HG02973 (cell line): ENCODE results near the gene CD14.
"Not testable (repeated sequence)": the region's sequence is repeated elsewhere in the genome, so short reads cannot be mapped to it uniquely, and the experiment has no call there.

Experiments used
- ATAC-seq: cut with Tn5 transposase; IDR thresholded peaks from one replicate; pipeline ENCODE4 v1.9.1; 2021; ENCODE audit warnings: moderate library complexity; ENCODE audit not compliant: unreplicated experiment

CD14 gene

DNA sequence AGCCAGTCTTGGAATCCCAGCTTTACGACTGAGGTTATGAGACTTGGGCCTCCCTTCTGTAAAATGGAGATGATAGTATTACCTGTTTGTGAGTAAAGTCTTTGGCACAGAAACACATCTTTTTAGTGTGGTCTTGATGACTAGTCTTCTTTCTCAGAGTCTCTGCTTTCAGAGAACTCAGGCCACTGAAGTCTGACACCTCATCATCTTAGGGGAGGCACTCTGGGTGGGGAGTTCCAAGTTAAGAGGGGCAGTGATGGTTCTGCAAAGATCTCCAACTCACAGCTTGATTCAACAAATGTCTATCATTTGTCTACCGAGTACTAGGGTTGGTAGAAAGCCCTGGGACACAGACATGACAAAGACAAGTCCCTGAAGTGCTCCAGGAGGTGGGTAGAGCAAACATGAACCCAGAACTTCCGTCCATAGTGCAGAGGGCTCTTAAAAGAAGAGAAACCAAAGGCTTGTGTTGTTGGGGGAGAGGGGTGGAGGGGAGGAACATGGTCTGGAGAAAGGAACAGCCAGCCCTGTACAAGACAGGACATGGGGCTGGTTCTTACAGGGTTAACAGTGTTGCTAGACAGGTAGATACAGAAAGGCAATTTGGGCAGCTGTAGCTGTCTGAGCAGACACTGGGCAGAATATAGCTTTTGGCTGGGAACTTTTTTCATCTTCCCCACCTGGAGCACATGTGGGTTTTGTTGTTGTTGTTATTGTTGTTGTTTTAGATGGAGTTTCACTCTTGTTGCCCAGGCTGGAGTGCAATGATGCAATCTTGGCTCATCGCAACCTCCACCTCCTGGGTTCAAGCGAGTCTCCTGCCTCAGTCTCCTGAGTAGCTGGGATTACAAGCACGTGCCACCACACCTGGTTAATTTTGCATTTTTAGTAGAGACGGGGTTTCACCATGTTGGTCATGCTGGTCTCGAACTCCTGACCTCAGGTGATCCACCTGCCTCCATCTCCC is 2.6 kb upstream of the CD14 start:
- no peak for ATAC-seq

DNA sequence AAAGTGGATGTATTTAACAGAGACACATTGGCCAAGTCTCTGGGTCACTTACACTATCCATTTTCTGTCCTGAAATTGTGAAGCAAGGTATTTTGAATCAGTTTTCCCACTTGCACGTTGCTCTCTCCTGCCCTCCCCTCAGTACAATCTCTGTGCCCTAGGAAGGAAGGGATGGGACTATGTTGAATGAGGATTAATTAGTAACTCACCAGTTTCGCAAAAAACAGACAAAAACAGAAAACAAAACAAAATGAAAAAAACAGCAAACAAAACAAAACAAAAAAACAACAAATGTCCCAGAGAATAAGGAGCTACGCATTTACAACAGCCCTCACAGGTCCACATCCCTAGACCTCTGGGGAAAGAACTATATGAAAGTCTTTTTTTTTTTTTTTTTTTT is 1.1 kb upstream of the CD14 start:
- ATAC-seq = no peak

DNA sequence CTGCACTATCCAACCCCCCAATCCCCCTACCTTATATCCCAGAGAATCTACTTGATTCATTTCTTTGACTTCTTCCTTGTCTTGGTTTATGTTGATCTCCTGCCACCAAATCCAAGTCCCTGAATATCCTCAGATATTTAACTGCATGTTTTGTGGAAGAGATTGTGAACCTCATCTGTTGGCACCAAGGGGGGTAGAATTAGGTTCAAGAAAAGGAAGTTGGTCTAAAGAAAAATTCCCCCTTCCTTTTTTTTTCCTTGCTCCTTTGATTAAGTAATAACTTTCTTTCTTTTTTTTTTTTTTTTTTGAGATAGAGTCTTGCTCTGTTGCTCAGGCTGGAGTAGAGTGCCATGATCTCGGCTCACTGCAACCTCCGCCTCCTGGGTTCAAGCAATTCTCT is 526 bp upstream of the CD14 start:
- ATAC-seq = no peak

DNA sequence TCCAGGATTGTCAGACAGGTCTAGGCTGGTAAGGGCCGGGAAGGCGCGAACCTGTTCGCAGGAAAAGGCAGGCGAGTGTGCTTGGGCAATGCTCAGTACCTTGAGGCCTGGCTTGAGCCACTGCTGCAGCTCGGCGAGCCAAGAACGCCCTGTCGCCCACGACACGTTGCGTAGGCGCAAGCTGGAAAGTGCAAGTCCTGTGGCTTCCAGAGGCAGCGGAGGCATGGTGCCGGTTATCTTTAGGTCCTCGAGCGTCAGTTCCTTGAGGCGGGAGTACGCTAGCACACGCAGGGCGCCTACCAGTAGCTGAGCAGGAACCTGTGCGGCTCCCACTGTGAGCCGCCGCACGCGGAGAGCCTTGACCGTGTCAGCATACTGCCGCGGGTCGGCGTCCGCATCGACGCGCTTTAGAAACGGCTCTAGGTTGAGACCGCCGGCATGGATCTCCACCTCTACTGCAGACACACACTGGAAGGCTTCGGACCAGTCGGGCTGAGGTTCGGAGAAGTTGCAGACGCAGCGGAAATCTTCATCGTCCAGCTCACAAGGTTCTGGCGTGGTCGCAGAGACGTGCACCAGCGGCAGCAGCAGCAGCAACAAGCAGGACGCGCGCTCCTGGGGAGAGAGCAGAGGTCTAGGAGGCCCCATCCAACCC is 482 bp downstream of the CD14 start:
- peak; percentile 54 for ATAC-seq

DNA sequence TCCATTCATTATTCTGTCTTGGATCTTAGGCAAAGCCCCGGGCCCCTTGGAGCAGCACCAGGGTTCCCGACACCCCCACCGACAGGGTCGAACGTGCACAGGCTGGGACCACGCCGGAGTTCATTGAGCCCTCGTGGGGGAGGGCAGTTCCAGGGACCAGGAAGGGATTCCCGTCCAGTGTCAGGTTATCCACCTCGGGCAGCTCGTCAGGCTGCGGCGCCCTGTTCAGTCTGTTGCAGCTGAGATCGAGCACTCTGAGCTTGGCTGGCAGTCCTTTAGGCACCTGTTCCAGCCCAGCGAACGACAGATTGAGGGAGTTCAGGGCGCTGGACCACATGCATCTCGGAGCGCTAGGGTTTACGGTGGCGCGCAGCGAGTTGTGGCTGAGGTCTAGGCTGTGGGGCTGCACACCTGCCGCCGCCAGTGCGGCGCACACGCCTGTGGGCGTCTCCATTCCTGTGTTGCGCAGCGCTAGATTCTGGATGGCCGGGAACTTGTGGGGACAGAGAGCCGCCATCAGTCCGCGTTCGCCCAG is 1.1 kb downstream of the CD14 start:
- ATAC-seq = peak; percentile 34

DNA sequence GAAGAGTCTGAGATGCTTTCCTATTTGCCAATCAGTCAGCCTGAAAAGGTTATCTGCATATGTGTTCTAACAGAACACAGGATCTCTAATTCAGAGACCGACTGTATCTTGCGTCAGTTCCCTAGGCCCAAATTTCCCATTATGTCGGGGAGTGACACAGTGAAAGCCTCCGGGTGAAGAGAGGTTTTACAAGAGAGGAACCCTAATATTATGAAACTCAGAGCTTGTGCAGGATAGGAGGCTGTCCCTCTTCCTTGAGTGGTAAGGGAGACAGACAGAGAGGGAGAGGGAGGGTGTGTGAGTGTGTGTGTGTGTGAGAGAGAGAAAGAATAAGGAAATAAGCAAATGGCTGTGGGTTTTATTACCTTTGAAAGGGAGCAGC is 1.9 kb downstream of the CD14 start:
- ATAC-seq = no peak

DNA sequence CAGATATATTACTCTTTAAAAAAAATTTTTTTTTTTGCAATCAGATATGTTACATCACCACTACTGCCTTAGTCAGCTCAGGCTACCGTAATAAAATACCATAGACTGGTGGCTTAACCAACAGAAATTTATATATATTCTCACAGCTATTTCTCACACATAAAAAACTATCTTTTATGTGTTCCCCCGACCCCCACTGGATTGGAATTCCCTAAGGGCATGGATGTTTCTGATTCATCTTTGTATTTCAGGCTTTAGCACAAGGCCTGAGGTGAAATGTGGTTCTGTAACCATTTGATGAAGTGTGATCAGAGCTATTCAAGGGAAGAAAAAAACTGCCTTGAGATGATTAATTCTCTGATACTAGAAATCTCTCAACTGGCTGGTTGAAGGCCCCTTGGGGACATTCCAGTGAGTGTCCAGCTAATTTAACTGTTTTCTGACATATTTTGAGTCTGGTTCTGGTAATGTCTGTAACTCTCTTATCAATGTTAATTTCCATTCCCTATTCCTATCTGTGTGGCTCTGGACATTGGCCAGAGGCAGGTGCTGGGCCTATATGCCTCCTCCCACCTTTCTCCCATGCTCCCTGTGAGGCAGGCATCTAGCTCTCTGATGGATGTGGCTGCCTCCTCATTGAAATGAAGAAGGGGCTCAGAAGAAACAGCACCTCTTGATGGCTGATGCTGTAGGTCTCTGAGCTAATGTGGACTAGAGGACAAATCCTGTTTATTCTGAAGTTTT is 2.5 kb downstream of the CD14 start:
- no peak for ATAC-seq

DNA sequence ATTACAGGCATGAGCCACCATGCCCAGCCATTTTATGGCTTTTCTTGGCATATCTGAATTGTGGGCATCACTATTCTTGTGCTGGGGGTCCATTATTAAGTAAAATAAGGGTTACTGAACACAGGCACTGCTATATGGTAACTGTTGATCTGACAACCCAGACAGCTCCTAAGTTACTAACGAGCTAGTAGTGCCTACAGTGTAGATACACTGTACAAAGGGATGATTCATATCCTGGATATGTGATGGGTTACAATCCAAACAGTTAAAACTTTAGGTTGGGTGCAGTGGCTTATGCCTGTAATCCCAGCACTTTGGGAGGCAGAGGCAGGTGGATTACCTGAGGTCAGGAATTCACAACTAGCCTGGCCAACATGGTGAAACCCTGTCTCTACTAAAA is 4.3 kb downstream of the CD14 start:
- ATAC-seq = no peak

DNA sequence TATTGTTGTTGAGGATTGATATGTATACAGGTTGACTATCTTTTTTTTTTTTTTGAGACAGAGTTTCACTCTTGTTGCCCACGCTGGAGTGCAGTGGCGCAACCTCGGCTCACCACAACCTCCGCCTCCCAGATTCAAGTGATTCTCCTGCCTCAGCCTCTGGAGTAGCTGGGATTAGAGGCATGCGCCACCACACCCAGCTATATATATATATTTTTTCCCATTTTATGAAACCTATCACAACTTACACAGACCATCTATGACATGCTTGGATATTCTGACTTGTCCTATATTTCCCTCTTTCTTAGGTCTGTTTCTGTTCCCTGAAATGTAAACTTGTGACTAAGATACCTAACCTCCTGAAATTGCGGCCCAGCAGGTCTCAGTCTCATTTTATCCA is 5.0 kb downstream of the CD14 start:
- ATAC-seq = no peak

DNA sequence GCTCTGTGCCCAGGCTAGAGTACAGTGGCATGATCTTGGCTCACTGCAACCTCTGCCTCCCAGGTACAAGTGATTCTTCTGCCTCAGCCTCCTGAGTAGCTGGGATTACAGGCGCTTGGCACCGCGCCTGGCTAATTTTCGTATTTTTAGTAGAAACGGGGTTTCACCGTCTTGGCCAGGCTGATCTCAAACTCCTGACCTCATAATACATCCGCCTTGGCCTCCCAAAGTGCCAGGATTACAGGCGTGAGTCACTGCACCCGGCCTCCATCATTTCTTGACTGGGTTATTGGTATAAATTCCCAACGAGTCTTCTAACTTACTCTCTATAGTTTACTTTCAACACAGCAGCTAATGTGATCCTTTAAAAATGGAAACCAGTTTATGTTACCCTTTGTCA is 8.1 kb downstream of the CD14 start:
- not testable (repeated sequence) for ATAC-seq

DNA sequence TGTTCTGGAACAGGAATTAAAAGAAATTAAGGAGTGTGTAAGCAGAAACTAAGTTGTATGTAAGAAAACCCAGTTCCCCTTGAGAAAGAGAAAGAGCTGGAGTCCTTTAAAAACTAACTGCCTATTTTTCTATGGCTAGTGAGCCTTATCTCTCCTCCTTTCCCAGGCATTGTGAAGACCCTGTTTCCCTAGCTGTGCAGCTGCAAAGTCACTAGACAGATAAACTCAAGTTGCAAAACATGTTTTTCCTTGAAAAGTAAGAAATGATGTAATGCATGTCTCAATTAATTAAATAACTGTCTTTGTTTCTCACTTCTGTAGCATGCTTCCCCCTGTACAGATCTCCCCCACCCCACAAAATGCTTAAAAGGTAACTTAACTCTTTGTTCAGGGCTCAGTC is 9.9 kb downstream of the CD14 start:
- ATAC-seq = not testable (repeated sequence)

DNA sequence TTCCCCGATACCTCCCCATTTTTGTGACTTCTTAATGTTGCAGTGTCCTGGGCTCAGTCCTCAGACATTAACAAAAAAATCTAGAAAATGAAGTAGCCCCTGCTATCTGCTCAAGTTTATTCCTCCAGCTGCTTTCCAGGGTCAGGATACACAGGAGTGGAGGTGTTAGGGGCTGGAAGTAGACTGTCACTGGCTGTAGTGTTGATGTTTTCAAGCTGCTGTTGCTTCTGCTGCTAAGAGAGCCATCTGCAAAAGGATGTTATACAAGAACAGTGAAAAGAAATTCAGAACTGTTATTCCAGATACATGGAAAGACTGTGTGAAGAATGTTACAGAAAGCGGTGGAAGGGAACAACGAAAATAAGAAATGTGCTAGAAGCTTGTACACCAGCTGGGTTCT is 10.7 kb downstream of the CD14 start:
- ATAC-seq = no peak

DNA sequence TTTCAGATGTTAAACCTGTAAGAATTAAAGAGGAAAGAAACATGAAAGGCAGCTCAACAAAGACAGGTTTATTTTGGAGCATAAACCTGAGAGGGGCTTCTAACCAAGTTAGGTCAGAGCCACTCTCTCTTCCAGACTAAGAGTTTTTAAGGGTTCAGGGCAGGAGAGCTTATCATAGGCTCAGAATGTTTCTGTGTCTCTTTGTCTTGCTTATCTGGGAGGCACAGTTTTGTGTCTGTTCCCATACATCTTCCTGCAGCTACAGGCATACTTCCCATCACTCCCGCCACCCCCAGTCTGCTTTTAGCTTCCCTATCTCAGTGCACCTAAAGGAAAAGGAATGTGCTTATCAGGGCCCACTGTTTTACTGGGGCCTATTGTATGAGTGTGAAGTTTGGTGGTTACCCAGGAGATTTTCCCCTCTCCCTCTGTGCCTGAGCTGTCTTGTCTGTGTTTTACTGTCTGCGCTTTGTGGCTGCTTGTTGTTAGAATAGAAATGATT is 21.9 kb downstream of the CD14 start:
- ATAC-seq = no peak

DNA sequence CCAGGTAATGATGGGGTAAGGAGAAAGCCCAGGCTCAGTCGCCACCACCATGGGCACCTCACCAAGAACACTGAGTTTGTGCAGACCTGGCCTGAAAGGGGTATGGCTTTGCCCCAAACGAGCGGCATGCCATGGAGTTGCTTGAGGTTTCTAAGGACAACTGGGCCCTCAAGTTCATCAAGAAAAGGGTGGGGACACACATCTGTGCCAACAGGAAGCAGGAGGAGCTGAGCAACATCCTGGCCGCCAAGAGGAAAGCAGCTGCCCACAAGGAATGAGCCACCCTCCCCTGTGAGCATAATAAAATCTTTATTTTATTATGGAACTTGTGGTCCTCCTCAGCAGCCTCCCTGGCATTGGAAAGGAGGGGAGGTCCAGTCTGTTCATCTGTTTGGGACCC is 23.8 kb downstream of the CD14 start:
- no peak for ATAC-seq

DNA sequence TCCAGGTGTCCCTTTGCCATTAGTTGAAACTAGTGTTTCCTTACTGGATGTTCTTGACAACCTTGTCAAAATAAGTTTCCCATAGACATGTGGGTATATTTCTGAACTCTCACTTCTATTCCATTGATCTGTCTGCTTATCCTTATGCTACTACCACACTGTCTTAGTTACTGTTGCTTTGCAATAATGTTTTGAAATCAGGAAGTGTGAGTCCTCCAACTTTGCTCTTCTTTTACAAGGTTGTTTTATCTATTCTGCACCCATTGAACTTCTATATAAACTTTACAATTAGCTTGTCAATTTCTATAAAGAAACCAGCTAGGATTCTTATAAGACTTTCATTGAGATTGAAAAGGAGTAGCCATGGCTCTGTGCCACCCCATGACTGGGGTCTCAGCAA is 24.3 kb downstream of the CD14 start:
- no peak for ATAC-seq

DNA sequence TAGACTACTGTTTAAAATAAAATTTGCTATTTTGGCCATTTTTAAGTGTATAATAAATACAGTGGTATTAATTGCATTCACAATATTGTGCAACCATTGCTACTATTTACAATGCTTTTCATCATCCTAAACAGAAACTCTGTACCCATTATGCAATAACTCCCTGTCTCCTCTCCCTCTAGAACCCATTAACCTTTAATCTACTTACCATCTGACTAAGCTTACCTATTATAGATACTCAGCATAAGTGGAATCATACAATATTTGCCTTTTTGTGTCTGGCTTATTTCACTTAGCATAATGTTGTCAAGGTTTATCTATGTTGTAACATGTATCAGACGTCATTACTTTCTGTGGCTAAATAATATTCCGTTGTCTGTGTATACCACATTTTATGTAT is 25.9 kb downstream of the CD14 start:
- no peak for ATAC-seq

DNA sequence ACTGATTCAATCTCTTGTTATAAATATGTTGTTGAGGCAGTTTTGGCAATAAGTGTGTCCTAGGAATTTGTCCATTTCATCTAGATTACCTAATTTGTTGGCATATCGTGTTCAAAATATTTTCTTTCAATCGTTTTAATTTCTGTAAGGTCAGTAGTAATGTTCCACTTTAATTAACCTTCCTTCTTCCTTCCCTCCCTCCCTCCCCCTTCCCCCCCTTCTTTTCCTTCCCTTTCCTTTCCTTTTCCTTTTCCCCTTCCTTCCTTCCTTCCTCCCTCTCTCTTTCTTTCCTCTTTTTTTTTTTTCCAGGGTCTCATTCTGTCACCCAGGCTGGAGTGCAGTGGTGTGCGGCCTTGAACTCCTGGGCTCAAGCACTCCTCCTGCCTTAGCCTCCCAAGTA is 27.1 kb downstream of the CD14 start:
- ATAC-seq = no peak

DNA sequence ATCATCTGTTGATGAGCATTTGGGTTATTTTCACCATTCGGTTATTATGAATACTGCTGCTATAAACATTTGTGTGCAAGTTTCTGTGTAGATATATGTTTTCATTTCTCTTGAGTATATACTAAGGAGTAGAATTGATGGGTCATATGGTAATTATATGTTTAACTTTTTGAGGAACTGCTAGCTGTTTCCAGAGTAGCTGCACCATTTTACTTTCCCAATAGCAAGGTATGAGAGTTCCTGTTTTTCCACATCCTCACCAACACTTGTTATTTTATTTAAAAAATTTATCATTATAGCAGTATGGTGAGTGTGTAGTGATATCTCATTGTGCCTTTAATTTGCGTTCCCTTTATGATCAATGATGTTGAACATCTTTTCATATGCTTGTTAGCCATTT is 29.2 kb downstream of the CD14 start:
- no peak for ATAC-seq

DNA sequence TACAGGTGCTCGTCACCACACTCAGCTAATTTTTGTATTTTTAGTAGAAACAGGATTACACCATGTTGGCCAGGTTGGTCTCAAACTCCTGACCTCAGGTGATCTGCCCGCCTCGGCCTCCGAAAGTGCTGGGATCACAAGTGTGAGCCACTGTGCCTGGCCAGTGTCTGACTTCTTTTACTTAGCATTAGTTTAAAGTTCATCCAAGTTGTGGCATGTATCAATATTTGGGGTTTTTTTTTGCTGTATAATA is 29.6 kb downstream of the CD14 start:
- not testable (repeated sequence) for ATAC-seq

DNA sequence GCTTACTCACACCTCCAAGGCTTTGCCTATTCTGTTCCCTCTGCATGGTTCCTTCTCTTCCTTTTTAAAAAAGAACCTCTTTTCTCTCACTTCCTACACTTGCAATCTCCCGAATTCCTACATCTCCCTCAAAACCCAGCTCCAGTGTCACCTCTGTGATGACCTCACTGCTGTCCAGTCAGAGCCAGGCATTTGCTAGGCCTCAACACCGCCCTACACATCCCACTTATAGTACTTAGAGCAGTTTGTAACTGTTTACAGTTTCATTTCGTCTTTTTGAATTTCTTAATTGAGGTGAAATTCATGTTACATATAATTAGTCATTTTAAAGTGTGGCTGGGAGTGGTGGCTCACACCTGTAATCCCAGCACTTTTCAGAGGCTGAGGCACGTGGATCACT is 30.8 kb downstream of the CD14 start:
- no peak for ATAC-seq

DNA sequence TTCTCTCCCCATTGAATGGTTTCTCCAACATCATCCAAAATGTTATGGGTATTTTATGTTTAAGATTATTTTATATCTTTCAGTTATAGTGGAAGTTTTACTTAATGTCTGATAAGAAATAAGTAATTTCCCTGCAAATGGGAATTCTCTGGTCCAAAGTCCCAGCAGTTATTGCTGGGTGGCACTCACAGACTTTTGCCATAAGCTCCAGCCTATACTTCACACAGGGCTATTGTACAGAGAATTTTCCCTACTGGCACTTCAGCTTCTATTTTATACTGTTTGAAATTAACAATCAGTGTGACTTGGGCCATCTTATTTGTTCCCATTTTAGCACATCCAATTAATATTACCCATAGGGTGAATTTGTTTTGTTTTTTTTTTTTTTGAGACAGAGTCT is 32.9 kb downstream of the CD14 start:
- no peak for ATAC-seq

DNA sequence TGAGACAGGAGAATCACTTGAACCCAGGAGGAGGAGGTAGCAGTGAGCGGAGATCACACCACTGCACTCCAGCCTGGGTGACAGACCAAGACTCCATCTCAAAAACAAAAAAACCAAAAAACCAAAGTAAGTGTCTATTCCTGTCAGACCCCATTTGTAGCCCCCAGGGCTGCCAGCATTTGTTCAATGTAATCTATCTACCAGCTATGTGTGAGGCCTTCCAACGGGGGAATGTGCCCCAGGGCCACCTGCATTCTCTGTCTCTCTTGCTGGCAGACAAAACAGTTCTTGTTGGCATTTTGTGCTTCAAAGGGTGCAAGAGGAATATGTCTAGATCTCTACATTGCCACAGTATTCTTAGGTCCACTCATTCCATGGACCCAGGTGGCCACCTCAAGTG is 34.1 kb downstream of the CD14 start:
- no peak for ATAC-seq
